GF-D8 (cell line): ENCODE measurements around the gene MRPL4.
"Not testable (repeated sequence)": the region's sequence is repeated elsewhere in the genome, so short reads cannot be mapped to it uniquely, and the experiment has no call there.

Experiments
- DNase-seq: peaks from one replicate; lab custom pipeline; 2025; lab: John Stamatoyannopoulos, UW

MRPL4 gene

GRCh38 chr19:10230173-10230860 lies 21.7 kb upstream of the MRPL4 start:
- DNase-seq: no peak

- DNase-seq: no peak
Measured at GRCh38 chr19:10230861-10231611, 21.0 kb upstream of the MRPL4 start, which contains the start of gene S1PR2. S1PR2 (minus strand) TSS chr19:10231331; CDS start chr19:10224905, 6,426 bp downstream.

- DNase-seq: no peak
Measured at GRCh38 chr19:10231612-10232228, 20.3 kb upstream of the MRPL4 start.

GRCh38 chr19:10233946-10234345 lies 18.1 kb upstream of the MRPL4 start:
- no peak for DNase-seq

DNA sequence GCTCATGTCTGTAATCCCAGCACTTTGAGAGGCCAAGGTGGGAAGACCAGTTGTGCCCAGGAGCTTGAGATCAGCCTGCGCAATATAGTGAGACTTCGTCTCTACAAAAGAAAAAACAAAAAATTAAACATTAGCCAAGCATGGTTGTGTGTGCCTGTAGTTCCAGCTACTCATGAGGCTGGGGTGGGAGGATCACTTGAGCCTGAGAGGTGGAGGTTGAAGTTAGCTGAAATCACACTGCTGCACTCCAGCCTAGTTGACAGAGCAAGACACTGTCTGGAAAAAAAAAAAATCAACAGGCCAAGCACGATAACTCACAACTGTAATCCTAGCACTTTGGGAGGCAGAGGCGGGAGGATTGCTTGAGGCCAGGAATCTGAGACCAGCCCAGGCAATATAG lies 17.0 kb upstream of the MRPL4 start:
- DNase-seq: no peak

DNA sequence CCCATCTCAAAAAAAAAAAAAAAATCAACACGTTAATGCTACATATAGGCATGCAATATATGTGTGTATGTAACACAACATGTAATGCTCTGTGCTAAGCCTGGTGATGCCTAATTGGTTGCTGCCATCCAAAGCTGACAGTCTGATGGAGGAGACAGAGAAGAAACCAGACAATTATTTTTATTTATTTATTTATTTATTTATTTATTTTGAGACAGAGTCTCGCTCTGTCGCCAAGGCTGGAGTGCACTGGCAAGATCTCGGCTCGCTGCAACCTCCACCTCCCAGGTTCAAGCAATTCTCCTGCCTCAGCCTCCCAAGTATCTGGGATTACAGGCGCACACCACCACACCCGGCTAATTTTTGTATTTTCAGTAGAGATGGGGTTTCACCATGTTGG lies 16.6 kb upstream of the MRPL4 start:
- not testable (repeated sequence) for DNase-seq

GRCh38 chr19:10237702-10238101 lies 14.3 kb upstream of the MRPL4 start:
- no peak for DNase-seq

DNA sequence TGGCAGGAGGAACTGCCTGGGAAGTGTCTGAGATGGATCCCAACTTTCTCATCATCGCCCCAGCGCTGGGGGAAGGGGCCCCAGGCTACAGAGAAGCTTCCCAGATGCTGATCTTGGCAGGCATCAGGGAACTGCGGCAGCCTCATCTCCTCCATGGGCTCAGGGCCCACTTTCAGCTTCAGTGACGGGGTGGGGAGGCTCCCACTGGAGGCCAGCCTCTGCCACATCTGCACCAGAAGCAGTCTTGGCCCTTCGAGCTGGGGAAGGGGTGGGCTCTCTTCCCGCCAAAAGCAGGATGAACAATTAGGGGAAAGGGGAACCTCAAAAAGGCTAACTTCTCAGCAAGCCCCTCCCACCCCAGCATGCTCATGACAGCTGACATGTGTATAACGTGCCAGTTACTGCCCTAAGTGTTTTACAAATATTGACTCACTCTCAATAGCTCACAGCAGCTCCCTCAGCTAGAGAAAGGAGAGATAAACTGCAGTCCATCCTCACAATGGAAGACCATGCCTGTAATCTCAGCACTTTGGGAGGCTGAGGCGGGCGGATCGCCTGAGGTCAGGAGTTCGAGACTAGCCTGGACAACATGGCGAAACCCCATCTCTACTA lies 13.7 kb upstream of the MRPL4 start:
- no peak for DNase-seq

GRCh38 chr19:10241826-10242449 lies 10.1 kb upstream of the MRPL4 start:
- DNase-seq: not testable (repeated sequence)

DNA sequence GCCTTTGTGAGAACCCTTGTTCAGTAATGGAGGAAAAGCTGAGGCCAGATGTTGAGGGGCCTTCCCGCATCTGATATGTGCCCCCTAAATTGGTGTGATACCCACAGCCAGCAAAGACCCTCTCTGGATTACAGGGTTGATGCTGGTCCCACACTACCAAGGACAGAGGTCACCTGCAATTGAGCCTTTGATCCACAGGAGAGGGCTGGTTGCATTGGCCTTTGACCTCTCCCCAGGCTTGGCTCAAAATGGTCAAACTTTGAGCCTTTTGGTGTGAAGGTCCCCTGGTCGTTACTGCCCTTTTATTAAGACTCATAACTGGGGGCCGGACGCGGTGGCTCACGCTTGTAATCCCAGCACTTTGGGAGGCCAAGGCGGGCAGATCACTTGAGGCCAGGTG lies 8.4 kb upstream of the MRPL4 start:
- no peak for DNase-seq

DNA sequence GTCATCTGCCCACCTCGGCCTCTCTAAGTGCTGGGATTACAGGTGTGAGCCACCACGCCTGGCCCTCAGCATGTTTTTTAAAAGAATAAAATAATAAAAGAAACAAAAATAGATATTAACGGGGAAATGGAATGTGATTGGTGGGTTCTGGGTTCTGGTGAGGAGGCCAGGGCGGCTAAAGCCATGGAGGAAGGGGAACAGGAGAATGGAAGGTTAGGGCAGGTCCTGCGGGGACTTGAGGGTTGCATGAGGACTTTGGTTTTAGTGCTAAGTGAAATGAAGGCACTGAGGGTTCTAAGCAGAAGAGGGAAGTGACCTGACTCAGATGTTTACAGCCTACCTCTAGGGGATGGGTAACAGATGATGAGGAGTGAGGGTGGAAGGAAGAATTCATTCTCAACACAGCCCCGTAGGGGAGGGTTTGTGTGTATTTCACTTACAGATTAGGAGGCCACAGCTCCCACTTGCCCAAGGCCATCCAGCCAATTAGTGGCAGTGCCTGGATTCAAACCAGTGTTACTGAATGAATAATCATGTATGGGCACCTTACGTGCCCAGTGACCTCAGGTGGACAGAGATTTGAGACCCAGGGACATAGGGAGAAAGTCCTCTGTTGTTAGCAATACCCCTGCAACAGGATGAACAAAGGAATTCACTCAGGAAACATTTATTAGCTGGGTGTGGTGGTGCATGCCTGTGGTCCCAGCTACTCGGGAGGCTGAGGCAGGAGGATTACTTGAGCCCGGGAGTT lies 6.7 kb upstream of the MRPL4 start:
- DNase-seq: no peak

GRCh38 chr19:10246511-10246910 lies 5.5 kb upstream of the MRPL4 start:
- DNase-seq: no peak

DNA sequence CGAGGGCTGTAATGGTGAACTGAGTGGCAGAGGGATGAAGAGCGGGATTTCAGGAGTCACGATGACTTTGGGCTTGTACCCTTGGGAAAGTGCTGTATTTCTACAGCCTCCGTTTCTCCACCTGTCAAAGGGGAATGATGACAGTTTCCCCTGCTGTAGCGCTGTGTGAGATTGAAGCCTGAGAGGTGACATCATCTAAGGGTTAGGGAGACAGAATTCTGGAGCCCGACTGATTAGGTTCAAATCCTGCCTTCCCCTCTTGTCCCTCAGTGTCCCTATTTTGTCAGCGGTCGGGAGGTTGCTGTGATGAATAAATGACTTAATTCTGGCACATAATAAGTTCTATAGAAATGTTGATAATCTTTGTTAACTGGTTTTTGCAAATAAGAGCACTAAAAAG lies 693 bp downstream of the MRPL4 start:
- DNase-seq: no peak

- no peak for DNase-seq
Measured at GRCh38 chr19:10254244-10254643, 2.2 kb downstream of the MRPL4 start.

DNA sequence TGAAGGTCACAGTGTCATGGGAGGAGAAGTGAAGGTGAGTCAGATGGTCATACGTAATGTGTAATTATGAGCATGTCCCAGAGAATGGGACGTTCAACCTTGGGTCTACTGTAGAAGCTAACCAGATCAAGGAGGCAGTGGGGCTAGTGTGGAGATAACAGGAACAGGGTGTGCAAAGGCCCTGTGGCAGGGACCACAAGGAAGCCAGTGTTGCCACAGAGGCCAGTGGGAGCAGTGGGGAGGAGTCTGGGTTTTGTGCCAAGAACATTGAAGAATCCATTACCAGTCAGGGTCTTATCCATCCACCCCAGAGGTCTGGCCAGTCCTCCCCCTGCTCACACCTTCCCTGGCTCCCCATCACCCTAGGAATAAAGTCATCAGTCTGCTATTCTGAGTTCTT lies 3.3 kb downstream of the MRPL4 start:
- no peak for DNase-seq

- DNase-seq: no peak
Measured at GRCh38 chr19:10256551-10256950, 4.5 kb downstream of the MRPL4 start.

DNA sequence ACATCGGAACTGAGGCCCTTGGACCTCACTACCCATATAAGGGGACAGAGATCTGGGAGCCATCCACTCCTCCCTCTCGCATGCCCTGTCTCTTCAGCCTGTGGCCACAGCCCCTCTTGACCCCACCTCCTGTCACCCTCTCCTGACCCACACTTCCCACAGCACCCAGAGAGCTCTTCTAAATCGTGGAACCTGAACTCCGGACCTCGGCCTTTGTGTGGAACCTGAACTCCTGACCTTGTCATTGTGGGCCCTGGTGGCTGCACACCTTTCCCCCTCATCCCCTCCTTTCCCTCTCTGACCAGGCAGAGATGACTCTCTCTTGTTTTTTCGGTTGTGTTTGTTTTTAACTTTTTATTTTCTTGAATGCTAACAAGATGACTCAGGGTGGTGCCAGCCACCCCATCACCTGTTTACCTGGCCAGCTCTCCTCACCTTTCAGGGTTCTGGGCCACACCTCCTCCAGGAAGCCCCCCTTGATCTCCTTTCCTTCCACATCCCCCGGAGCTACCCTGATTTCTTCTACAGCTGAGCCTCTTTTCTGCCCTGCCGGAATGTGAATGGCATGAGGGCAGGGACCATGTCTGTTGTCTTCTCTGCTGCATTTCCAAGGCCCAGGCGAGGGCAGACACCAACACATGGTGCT lies 5.1 kb downstream of the MRPL4 start:
- no peak for DNase-seq

GRCh38 chr19:10258080-10258710 lies 6.2 kb downstream of the MRPL4 start:
- DNase-seq: no peak

DNA sequence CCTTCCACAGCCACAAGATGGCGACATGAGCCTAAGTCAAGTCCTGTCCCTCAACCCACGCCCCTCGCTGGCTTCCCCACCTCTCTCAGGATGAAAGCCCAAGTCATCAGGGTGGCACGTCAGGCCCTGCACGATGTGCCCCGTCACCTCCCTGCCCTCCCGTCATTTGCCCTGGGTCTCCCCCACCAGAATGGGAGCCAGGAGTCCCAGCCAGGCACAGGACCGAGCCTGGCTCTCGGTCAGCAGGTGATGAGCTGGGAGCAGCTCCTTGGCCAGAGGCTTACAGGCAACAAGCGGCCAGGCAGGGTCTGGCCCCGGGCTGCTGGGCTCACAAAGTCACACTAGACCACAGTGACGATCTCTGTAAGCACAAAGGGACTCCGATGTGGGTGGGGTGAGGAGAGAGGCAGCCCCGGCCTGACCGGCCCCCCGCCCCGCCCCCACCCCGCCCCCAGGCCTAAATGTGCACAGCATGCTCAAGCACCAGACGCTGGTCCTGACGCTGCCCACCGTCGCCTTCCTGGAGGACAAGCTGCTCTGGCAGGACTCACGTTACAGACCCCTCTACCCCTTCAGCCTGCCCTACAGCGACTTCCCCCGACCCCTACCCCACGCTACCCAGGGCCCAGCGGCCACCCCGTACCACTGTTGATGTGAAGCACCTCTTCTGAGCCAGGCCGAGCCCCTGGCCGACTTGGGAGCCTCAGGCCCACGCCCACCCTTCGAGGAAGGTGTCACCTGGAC lies 7.3 kb downstream of the MRPL4 start:
- no peak for DNase-seq

DNA sequence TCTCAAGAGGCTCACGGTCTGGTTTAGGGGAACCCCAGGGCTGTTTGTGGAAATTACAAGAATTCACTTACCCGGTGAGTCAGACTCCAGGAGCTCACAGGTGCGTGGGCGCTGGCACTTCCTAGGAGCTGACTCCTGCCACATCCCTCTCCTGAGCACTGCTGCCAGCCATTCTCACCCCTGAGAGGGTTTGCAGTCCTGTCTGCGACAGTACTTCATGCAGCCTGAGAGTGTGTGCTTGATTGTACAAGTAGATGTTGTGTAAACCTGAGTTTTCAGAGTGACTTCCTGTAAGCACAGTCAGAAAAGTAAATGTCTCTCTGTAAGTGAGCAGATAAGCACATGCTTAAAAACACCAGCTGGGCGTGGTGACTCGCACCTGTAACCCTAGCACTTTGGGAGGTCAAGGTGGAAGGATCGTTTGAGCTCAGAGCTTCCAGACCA lies 8.1 kb downstream of the MRPL4 start:
- no peak for DNase-seq
